NCI-H748 treated with DMSO at 0.1 percent for 48 hours (cell line): ENCODE data around the gene FCN1.
"Not testable (repeated sequence)": the region's sequence is repeated elsewhere in the genome, so short reads cannot be mapped to it uniquely, and the experiment has no call there.

Experiments
- DNase-seq: peaks from one replicate; lab custom pipeline; 2025; lab: John Stamatoyannopoulos, UW

FCN1 gene

DNA sequence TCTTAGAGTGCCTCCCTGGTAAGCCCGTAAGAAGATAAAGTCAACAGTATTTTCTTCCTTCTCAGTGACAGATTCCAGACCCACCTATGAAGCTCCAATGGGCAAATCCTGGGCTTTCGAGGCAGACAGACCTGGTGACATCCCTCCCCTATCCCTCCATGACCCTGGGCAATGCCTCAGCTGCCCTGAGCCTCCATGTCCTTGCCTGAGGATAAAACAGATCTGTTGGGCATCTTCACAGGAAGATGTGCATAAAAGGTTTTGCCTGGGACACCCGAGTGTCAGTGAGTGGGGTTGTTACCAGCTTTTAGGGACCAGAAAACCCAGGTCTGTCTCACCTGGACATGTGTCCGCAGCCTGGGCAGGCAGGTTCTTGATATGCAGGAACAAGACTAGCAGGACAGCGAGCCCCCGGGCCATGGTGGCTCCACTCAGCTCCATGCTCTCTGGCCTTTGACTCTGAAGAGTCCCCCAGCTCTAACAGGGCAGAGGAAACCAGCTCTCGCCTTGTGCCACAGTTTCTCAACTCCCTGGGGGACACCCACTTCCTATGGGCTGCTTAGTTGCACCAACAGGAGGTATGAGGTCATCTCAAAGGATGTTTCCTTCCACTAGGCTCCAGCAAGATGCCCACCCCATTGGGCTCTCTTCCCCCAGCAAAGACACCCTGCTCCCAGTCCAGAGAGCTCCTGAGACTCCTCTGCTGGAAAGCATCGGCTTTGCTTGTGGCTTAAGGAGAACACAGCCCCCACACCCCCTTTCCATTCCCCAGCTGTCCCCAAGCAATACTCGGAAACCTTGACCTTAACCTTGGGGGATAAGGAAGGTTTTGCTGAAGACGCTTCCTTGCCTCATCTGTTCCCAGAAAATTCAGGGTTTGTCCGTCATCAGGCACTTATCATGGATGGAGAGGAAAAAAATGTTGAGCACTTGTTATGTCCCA, at the start of gene FCN1:
FCN1 (minus strand) TSS at position 482 of the 943 bp plus-strand sequence; CDS start at position 441, 41 bp downstream.
- DNase-seq, result no peak

DNA sequence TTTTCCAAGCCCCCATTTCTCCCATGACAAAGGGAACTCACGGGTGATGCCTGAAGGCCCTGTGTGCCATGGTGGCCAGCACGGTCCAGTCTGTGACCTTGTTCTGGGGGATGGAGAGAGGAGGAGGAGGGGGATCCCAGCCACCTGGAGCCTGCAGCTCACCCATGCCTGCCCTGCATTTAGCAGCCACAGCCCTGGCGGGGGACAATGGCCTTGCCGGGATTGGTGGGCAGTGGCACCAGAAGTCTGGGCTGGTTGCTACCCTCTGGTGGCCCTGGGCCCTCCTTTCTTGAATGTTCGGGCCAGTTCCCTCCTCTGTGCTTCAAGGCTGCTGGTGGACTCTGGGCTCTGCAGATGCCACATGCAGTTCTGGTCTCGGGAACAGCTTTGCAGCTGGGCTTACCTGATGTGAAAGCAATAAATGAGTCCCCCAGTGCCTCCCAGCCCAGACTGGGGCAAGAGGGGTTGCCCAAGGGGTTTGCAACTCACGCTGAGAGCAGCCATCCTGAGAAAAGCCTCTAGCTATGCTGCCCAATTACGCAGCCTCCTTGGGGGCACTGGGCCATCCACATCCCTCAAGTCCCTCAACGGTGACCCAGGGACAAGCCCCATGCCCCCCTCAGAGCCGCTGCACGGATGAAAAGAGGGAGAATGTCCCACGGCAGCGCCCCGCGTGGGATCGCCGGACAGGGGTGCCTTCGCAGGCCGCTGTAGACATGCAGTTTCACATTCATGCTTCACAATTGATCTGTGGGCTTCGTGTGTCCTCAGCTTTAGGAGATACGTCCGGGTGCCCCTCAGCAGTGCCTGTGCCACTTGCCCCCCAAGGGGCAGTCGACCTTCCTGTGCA, 49.2 kb upstream of the FCN1 start:
- no peak for DNase-seq

DNA sequence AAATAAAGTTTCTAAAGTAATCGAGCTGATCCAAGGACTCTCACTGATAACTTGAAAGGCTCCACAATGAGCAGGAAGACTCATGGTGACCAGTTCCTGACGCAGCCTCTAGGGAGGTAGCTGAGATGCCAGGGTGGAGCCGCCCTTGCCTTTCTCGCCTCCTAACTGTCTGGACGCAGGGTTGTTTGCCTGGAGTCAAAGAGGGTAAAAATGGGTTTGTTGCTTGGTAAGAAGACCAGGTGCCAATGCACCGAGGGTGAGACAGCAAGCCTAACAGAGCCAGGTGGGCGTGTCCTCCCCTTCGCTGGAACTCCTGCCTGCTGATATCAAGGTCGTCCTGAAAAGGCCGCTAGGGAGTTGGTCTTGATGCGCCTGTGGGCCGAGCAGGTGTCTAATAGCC, 48.6 kb upstream of the FCN1 start:
- DNase-seq, result no peak

DNA sequence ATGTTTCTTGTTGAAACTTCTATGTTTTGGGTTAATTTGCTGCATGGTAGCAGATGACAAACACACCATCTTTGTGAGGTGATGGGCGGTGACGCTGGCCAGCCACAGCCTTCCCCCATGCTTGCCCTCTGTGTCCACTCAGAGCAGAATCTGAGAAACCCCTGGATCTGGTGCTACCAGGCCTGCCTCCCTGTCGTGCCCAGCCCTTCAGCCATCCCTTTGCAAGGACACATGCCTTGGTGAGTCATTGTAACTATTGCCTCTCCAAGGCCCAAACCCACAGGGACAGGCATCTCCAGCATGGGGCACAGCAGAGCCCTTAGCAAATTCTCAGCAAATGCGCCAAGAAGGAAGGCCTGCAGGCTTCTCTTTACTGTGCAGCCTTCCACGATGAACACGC, 48.1 kb upstream of the FCN1 start:
- DNase-seq, result no peak

DNA sequence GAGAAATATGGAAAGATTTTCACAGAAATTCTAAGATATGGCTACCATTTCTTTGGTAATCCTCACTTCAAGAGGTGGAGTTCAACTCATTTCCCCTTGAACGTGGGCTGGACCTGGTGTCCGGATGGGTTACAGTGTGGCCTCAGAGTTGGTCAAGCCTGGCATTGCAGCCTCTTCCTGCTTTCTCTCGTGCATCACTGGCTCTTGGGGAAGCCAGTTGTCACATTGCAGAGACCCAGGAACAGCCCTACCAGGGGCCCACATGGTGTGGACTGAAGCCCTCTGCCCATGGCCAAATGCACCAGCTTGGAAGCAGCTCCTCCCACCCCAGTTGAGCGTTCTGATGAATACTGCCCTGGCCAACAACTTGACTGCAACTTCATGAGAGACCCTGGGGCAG, 47.7 kb upstream of the FCN1 start:
- no peak for DNase-seq

DNA sequence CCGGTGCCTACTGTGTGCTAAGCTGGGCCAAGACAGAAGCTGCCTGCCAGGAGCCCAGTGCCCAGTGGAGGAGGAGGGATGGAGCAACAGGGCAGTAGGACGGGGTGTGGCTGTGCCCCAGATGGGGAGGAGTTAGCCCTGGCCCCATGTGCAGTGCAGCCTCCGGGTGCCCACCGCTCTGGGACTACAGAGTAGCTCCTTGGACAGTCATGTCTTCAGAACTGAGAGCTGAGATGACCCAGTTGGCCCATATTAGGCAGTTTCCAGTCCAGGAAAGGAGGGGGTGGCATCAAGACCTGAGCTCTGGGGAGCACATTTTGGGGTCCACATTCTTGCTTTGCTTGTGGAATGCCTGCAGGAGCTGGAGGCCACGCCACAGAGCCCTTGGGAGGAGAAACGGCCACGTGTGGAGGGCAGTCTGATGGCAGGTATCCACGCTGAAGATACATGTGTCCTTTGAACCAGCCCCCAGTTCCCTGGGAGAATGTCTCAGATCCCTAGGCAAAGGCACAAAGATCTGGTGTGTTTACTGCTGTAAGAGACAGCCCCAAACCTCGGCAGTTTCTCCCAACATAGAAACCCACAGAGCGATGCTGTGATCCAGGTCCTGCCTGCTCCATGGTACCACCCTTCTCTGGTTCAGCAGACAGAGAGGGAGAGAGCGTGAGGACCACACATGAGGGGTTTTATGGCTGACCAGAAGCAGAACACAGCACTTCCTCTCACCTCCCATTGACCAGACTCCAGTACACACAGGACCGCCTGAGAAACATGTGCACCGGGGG, 46.8 kb upstream of the FCN1 start:
- no peak for DNase-seq

DNA sequence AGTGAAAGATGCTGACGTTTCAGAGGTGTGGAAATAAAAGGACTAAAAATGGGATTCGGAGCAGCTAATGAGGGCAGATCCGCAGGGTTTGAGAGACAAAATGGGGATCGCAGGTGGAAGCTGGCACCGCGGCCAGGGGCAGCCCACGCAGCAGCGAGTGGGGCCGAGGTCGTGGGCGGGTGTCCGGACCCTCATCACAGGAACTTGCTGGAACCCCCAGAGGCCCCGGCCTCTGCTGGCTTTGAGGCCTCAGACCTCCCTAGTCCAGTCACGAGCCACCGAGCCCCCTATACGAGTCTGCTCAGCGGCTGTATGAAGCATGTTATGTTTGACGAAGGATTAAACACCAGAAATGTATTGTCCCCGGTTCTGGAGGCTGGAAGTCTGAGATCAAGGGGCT, 45.8 kb upstream of the FCN1 start:
- DNase-seq, result no peak

DNA sequence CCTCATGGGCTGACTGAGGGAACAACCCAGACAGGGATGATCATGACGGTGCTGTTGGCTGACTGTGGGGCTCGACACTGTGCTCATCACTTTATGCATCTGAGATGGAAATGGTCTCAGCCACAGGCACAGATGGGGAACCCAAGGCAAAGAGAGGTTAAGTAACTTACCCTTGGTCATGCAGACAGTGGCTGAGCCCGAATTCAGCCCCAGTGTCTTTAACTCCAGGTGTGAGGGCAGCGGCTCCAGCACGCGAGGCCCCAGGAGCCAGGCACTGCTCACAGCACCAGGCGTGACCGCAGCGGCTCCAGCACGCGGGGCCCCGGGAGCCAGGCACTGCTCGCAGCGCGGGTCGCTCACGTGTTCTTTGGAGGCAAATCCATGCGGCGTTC, 45.3 kb upstream of the FCN1 start:
- no peak for DNase-seq

DNA sequence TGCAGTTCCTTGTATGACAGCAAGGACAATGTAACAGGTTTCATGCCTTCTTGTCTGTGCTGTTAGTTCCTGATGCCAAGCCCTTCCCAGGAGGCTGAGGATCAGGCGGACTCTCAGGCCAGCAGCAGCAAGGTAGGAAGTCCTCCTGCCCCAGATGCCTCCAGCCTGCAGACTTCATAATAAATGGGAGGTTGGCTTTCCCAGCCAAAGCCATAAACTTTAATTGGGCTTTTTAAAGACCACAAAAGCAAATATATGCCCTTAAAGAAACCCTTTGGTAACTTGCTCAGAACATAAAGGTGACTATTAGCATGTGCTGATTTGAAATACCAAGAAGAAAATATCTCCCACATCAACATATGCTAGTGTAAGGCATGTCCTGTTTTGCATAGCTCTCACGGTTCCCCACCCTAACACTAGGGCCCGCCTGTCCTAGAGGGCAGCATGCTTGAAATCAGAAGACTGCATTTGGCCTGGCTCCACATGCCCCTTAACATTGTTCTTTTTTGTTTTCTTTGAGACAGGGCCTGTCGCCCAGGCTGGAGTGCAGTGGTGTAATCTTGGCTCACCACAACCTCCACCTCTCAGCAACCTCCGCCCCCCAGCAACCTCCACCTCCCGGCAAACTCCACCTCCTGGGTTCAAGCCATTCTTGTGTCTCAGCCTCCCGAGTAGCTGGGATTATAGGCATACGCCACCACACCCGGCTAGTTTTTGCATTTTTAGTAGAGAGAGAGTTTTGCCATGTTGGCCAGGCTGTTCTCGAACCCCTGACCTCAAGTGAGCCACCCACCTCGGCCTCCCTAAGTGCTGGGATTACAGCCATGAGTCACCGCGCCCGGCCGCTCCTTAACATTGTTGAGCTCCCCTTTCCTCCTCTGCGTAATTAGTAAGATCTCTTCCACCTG, 44.6 kb upstream of the FCN1 start:
- no peak for DNase-seq

DNA sequence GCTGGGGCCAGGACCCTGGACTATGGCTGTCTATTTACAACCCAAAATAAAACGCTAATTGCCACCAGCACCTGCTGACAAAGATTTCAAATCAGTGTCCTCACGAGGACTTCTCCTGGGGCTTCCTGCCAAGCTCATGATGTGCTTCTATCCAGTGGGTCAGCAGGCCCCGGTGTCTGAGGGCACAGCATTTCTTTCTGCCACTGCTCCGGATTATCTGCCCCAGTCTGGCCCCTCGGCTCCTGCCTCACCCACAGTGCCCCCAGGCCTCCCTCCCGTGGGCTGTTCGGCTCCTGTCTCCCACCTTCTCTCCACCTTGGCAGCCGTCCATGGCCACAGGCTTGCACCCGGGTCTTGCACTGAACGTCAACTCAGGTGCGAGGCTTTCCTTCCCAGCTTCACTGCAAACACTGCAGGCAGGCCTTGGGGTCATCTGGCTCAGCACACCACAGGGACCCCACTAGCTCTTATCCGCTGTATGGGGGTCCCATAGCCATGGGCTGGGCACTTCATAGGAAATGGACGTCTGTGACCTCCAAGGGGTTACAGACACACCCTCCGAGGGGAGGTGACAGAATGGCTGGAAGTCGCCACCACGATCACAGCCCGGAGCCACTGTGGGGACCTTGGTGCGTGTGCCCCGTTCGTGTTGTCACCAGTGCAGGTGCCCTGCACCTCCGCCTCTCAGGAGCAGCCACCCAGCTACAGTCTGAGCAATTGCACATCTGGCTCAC, 43.8 kb upstream of the FCN1 start:
- DNase-seq, result no peak

DNA sequence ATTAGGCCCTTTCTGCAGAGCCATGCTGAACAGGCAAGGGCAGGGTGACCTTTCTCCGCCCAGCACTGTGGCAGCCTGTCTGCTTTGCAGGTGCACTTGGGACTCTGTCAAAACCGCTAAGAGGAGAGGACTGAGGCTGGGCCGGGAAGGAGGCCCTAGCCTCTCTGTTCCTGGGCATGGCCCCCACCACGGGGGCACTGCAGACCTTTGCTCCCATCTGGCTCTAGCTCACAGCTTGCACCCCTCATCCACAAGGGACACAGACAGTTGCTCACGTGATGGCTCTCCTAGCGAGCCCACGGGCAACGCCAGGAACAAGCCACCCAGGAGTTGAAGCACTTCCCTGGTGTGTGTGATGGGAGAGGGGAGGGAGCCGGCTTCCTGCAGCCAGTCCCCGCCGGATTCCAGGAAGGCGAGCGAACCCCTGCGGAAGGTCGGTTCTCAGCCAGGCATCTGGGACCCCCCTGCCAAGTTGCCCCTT, 43.0 kb upstream of the FCN1 start:
- no peak for DNase-seq

DNA sequence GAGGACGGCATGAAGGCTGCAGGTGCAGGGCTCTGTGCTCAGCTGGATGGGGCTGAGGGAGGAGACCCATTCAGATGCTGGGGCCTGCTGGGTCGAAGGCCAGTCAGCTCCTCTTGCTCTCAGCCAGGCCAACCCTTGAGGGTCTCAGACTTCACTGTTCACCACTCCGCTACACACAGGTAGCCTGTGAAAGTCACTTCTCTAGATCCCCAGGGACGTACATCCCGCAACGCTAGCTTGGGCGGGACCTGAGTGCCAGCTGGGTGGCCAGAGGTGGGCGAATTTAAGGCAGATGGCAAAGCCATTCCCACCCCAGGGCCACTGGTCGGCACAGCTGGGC, 42.2 kb upstream of the FCN1 start:
- DNase-seq, result no peak

DNA sequence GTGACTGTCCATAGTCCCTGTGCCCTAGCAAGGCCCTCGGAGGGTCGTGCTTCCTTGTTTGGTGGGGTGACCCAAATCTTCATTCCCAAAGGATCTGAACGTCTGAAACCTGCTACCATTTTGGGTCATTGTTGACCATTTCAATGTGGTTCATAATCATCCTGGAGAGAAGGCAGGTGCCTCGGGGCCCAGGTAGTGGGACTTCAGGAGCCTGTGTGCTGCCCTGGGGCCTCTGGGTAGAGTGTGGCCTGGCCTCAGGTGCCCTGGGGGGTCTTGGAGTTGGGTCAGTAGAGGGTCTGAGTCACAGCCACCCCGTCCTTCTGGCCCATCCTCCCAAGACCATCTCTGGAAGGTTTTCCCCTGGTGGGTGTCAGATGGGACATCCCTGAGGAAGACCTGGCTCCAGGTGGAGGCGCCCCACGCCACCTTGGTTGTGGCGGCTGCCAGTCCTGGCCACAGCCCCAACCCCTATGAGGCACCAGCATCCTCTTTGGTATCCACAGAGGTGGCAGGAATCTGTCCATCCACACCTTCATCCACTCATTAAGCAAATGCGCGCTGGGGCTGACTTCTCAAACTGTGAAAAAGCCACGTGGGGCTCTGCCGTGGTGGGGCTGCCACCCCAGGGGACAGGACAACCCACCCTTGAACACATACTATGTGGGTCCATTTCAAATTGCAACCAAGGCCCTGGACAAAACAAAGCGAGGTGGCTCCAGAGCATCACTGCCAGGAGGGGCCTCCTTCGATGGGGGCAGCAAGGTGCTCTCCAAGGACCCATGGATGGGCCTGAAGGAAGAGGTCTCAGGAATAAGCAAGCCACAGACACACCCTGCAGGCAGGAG, 41.6 kb upstream of the FCN1 start:
- DNase-seq, result no peak

DNA sequence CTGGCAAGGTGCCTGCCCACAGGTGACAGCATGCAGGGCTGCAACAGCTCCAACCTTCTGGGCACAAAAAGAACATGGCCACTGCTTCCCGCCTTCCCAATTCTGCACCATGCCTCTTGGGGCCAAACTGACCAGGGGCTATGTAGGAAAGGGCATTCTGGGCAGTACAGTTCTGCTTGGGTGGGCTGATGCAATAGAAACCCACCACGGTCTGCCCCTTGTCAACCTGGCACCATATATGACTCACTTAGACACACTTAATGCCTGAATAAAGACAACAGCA, 40.2 kb upstream of the FCN1 start:
- DNase-seq, result no peak

DNA sequence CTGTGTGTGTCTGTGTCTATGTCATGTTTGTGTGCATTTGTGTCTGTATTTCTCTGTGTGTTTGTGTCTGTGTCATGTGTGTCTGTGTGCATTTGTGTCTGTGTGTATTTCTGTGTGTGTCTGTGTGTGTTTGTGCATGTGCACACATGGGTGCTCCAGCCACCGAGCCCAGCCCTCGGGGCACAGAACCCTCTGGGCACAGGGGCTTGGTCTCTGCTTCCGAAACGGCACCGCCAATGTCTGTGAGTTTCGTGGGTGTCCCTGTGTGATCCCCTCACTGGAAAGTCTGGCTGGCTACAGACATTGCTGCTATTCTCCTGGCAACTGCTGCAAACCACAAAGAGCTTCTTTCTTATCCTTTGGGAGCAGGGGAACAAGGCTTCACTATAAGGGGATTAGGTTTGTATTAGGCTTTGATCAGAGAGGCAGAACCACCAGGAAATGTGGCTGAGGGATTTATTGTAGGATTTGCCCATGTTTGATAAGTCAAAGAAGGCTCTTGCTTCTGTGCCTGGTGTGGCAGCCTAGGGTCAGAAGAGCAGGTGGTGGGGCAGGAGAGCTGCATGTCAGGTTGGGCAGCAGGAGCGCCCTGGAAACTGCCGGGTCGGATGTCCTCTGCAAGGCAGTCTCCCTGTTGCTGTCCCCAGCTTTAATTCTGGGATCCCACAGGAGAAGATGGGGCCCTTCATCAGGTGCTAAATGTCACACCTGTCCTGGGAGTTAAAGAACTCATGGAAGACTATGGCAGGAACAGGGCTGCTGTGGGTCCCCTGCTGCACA, 39.6 kb upstream of the FCN1 start:
- DNase-seq, result no peak

DNA sequence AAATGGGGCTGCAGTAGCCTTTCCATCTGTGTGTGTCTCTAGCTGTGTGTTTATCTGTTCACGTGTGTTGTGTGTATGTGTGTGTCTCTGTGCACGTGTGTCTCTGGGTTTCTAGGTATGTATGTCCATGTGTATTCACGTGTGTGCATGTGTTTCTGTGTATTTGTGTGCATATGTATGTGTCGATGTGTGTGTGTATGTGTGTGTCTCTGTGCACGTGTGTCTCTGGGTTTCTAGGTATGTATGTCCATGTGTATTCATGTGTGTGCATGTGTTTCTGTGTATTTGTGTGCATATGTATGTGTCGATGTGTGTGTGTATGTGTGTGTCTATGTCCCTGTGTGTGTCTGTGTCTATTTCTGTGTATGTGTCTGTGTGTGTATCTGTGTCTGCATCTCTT, 38.7 kb upstream of the FCN1 start:
- DNase-seq, result not testable (repeated sequence)

DNA sequence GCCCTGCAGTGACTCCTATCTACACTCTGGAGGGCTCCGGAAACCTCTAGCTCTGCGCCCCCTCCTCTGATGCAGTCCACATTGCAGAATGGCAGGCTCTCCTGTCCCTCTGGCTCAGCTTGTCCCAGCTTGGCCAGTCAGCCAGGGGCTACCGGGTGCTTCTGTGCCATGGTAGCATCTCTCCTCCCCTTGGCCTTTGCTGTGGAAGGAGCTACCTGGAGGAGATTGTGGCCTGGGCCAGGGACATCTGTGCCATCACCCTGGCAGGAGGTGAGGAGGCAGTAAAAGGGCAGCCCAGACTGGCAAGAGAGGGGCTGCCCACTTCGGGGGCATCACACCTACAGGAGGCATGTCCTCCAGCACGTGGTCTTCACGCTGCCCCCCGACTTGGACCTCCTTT, 38.1 kb upstream of the FCN1 start:
- DNase-seq, result no peak

DNA sequence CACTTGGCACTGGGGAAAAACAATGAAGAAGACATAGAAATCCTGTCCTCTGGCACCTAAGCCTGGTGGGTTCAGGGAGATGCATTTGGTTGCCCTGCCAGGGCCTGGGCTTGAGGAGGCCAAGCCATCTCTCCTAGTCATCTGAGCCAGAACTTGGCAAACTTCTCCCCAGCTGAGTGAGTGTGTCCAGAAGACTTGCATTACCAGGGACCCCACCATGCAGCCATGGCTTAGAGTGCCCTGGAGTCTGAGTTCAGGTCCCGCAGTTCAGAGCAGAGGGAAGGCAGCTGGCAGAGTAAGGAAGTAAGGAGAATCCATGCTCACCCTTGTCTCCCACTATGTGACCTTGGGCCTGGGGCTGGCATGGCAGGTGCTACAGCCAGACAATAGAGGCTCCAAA, 37.4 kb upstream of the FCN1 start:
- DNase-seq, result no peak

DNA sequence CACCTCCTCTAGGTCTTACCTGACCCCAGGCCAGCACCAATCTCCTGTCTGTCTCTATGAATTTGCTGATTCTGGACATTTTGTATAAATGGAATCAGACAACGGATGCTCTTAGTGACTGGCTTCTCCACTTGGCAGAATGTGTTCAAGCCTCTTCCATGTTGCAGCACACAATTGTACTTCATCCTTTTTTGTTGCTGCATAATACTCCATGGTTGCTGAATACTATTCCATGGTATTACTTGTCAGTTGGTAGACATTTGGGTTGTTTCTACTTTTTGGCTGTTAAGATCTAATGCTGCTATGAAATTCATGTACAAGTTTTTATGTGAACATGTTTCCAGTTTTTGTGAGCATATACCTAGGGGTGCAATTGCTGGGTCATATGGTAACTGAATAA, 34.3 kb upstream of the FCN1 start:
- no peak for DNase-seq
